ENCODE data around the gene LGSN.

GRCh38 chr6:63299667-63300066 lies 20.1 kb downstream of the LGSN start:
- TF ChIP-seq, protein P1, sequence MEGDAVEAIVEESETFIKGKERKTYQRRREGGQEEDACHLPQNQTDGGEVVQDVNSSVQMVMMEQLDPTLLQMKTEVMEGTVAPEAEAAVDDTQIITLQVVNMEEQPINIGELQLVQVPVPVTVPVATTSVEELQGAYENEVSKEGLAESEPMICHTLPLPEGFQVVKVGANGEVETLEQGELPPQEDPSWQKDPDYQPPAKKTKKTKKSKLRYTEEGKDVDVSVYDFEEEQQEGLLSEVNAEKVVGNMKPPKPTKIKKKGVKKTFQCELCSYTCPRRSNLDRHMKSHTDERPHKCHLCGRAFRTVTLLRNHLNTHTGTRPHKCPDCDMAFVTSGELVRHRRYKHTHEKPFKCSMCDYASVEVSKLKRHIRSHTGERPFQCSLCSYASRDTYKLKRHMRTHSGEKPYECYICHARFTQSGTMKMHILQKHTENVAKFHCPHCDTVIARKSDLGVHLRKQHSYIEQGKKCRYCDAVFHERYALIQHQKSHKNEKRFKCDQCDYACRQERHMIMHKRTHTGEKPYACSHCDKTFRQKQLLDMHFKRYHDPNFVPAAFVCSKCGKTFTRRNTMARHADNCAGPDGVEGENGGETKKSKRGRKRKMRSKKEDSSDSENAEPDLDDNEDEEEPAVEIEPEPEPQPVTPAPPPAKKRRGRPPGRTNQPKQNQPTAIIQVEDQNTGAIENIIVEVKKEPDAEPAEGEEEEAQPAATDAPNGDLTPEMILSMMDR (IDR thresholded peaks at IDR 0.05 in 8 of 11, conservative IDR thresholded peaks at IDR 0.05 in 3 of 11) = no peak
- TF ChIP-seq POLR2A (IDR thresholded peaks at IDR 0.05) (no peak), POLR2AphosphoS5 (IDR thresholded peaks at IDR 0.05) (no peak)

Measured in spleen (tissue), 7 donors.